Measurements from ENCODE around the gene MINDY3.
"Not testable (repeated sequence)": the region's sequence is repeated elsewhere in the genome, so short reads cannot be mapped to it uniquely, and the experiment has no call there.

Gene MINDY3

DNA sequence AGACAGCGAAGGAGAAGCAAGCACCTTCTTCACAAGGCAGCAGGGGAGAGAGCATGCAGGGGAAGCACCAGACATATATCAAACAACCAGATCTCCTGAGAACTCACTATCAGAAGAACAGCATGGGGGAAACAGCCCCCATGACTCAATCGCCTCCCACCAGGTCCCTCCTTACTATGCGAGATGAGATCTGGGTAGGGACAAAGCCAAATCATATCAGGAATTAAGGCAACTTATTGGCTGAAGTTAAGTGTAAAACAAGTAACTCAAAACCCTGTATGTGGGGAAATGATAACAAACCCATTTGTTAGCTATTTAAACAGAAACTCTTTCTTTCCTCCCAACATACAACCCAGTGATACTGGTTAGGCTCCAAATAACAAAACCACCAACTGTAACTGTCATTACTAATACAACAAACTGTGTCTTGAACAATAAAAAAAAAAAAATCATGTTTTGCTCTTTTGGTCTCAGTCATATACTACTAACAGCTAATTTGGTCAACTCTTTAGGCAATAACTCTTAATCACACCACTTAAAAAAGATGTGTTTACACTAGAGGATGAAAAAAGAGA is 57.8 kb downstream of the MINDY3 start:
- DNase-seq = no peak

DNA sequence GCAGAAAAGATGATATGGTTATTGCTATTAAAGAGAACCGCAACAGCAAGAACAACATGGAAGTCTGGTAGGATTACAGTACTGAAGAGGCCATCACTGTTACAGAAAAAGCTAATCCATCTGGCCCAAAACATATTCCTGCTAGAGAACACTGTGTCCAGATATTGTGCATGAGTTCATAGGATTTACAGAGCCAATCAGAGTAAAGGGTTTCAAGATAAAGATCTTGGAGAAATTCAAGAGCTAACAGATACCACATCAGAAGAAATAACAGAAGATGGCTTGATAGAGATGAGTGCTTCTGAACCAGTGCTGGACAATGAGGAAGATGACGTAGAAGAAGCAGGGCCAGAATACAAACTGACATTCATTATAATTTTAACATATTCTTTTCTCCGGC is 58.7 kb downstream of the MINDY3 start:
- no peak for DNase-seq

GRCh38 chr10:15801147-15801546 is 59.2 kb downstream of the MINDY3 start:
- no peak for DNase-seq

DNA sequence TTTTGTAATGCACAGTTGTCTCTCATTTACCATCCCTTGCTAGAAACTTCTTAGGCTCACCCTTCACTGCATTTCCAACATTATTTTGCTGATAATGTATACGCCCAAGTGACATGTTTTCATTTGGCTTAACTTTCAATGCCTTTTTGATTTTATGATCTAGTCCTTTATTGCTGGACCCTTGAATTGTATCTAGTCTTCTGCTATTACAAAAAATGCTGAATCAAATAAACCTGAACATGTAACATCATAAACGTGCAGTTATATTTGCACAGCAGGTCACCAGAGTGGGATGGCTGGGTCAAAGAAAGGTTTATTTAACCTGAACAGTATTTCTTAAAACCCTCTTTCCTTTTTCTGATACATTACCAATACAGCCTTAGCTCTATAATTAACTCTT is 63.0 kb downstream of the MINDY3 start:
- DNase-seq = no peak

- no peak for DNase-seq
Measured at GRCh38 chr10:15796762-15797161, 63.5 kb downstream of the MINDY3 start.

DNA sequence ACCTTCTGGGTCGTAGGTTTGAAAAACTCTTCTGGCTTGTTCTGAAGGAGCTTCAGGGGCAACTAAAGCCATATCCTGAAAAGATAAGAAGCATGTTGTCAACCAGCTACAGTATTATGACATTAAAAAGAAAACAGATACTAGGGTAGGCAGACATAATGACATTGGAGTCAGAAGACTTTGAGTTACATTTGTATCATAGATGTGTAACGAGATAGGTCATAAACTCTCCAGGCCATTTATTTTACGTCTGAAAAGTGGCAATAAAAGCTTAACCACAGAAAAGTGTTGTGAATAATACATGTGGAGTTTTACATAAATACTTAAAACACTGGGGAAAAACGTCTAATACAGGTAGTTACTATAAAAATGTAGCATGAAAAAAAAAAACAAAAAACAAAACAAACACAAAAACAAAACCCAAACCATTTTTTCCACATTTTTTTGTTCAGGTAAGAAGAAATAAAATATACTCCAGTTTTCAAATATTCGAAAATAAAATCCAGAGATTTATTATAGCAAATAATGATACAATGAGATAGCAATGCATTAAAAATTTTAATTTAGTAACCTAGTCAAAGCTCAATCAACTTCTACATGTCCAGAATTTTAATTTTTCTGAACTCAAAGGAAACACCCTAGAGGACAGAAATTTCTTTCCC is 64.1 kb downstream of the MINDY3 start:
- no peak for DNase-seq

DNA sequence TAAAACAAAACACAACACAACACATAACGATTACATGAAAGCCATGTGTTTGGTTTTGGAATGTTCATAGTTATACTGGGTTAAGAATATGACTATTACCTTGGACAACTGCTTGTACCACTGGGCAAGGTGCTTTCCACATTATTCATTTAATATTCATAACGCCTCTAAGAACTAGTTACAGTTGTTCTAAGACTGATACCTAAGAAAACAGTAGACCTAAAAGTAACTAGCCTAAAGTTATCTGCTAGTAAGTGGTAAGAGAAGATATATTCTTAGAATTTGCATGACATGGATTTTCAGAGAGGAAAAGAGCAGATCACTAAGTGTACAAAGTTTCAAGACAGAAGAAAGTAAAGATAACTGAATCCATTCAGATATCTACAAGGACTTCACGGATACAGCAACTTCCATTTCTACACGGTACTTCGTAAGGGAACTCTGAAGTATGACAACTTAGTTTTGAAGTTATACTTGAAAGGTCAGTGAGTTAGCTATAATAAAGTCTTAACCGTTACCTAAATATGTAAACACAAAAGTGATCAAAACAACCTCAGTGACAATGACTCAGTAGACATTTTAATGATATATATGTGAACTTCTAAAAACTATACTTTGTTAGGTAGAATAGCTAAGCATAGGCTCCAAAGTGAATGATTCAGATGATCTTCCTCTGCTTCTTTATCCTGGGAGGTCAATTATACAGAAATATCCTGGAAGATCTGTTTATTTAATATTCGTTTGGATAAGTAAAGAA is 65.1 kb downstream of the MINDY3 start:
- no peak for DNase-seq

GRCh38 chr10:15794569-15794968 is 65.7 kb downstream of the MINDY3 start:
- DNase-seq = no peak

DNA sequence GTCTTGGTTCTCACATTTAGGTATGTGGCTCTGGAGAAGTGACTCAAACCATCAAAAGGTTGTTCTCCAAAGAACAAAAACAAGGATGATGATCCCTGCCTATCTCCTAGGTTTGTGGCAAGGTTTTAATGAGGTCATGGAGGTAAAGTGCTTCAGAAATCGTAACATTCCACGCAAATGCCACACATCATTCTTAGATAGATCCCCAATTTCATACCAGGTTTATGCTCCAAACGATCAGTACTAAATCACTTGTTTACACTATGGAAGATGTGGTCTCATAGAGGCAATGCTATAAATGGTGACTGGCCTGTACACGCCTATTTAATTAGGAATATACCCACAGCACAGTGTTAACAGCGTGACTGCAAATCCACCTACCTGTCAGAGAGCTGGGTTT is 66.6 kb downstream of the MINDY3 start:
- DNase-seq = no peak

- no peak for DNase-seq
Measured at GRCh38 chr10:15792777-15793176, 67.5 kb downstream of the MINDY3 start.

DNA sequence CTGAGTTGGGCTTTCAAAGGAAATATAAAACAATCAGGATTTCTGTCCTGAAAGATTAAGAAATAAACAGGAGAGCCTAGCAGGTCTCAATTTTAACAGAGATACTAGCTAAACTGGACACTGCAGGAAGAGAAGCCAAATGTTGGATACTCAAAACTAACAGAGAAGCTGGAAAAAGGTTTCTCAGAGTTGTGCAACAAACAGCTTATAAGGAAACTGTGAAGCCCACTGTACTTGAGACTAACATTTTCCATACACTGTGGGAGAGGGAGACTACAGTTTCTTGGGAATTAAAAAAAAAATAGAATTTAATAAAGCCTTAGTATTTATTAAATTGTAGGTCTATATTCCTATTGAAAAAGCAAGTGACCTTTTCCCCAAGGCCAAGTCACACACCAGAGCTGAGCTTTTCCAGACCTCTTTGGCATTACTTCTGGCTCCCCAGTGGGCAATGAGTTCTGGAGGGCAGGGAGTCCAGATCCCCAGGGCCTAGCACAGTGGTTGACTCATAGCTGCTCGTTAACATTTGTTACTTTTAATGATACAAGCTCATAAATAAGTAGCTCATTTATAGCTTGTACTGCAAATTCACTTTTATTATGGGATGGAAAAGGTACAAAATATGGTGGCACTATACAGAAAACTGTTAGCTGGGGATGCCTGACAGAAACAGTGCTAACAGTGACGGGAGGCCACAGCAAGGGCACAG is 68.3 kb downstream of the MINDY3 start:
- no peak for DNase-seq

GRCh38 chr10:15789793-15790525 is 70.3 kb downstream of the MINDY3 start:
- no peak for DNase-seq

DNA sequence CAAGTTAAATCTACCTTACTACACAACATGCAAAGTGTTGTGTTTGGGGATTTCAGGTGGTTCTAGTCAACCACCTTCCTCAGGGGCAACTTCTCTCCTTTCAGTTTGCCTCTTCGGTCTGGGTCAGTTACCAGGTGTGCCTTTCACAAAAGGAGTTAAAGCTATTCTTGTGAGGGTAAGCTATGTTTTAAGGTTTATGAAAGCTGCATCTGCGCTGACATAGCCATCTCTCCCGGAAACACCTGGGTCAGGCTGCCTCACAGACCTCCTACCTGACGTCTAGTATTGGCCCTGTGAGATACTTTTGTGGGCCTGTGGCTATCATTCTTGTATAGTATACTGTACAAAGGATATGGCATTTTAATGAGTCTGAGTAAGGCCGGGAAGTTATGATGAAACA is 72.9 kb downstream of the MINDY3 start:
- no peak for DNase-seq

- no peak for DNase-seq
Measured at GRCh38 chr10:15784662-15785300, 75.5 kb downstream of the MINDY3 start.

DNA sequence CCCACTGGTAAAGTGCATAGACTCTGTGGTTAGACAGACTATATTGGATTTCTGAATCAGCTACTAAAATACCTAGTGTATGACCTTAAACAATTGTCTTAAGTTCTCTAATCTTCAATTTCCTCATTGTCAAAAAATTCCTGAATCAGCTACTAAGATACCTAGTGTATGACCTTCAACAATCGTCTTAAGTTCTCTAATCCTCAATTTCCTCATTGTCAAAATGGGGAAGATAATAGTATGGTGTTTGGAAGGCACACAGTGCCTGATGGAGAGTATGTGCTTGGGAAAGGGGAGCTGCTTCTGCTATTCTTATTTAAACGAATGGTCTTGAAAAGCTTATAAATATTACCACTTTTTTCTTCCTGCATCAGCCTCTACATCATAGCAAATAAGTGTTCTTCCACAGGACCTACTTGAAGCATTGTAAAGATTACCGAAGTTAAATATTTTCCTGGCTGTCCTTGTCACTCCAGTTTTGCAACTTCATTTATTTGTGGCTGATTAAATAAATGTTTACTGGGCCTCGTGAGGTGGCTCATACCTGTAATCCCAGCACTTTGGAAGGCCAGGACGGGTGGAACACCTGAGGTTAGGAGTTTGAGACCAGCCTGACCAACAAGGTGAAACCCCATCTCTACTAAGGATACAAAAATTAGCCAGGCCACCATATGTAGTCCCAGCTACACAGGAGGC is 76.2 kb downstream of the MINDY3 start:
- peak; percentile 2 for DNase-seq

DNA sequence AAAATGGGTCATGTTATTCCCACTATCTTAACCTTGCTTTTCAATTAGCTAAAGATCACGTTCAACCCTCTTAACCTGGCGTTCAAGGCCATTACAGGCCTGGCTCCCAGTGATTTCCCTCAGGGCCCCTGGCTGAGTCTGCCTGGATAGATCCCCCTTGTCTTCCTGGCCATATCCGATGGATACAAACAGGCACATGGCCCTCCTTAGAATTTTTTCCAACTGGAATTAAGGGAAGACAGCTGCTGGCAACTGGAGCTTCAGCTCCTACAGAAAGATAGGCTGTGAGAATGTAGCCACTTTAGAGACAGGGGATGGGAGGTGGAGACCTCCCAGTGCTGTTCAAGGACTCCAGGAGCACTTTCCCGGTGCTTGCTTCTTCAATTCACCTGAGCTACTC is 77.5 kb downstream of the MINDY3 start:
- DNase-seq = no peak

- DNase-seq = no peak
Measured at GRCh38 chr10:15781381-15781960, 78.8 kb downstream of the MINDY3 start.

- no peak for DNase-seq
Measured at GRCh38 chr10:15780353-15781135, 79.8 kb downstream of the MINDY3 start.

DNA sequence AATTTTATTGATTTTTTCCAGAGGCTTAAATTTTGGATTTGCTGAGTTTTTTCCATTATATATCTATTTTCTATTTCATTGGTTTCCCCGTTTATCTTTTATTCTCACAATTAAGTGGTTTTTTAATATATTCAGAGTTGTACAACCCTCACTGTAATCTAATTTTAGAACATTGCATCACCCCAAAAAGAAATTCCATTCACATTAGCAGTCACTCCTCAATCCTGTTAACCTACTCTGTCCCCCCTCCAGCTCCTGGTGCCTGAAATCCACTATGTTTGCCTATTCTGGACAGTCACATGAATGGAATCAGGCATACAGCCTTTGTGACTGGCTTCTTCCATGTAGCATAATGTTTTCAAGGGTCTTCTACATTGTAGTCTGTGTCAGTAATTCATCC is 84.8 kb downstream of the MINDY3 start:
- no peak for DNase-seq

DNA sequence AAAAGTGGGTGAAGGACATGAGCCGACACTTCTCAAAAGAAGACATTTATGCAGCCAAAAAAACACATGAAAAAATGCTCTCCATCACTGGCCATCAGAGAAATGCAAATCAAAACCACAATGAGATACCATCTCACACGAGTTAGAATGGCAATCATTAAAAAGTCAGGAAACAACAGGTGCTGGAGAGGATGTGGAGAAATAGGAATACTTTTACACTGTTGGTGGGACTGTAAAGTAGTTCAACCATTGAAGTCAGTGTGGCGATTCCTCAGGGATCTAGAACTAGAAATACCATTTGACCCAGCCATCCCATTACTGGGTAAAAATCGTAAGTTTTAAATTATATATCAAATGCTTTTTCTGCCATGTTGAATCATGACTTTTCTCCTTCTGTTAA is 85.8 kb downstream of the MINDY3 start:
- DNase-seq = not testable (repeated sequence)

Measured in inflammatory macrophage treated with lipopolysaccharide for 4 hours (primary cell).